ENCODE data around the gene KRT1. TPM values are rescaled to one million over a fixed set of nuclear protein-coding genes. Genes with fewer than 3 reads are reported as not detected.

KRT1 gene
- total and polyA plus RNA-seq, 10 of the 15 experiments (the other 5 are each of a cell fraction or from before 2014, with no cell fraction given) = not detected

- POLR2A ChIA-PET = no interaction called here
Measured at GRCh38 chr12:52677671-52678070, 2.5 kb downstream of the KRT1 start.

More at GRCh38 chr12:52677671-52678070, 2.5 kb downstream of the KRT1 start:
- ChIA-PET RAD21 (ENCODE audit: unreplicated experiment) (no interaction called here), SMC1A (ENCODE audit: uncharacterized antibody, unreplicated experiment) (no interaction called here), CTCF (no interaction called here)
- Histone ChIP-seq H3K9me3 (replicated peaks; ENCODE audit: control insufficient read depth, insufficient read depth, low read length) (no peaks in the 10 kb centered on the region), H3K27ac (ENCODE audit: control insufficient read depth, insufficient read depth) (no peak overlapping the region), H3K27me3 (replicated peaks in 1 of 2; ENCODE audit: control insufficient read depth in 2 of 2, insufficient read depth in 2 of 2, low read length in 1 of 2) (no peaks in the 10 kb centered on the region; a peak in 2 of 4 replicates), H3K4me3 (no peak overlapping the region), H4K20me1 (ENCODE audit: control insufficient read depth, insufficient read depth) (no peaks in the 10 kb centered on the region), H3K9ac (ENCODE audit: control insufficient read depth, insufficient read depth, low read length) (no peak overlapping the region), H3K4me1 (ENCODE audit: control insufficient read depth, insufficient read depth, low read length) (no peaks in the 10 kb centered on the region), H2AFZ (ENCODE audit: control insufficient read depth, low read depth, low read length) (no peak overlapping the region), H3K36me3 (ENCODE audit: control insufficient read depth in 2 of 2, insufficient read depth in 2 of 2, low read length in 1 of 2) (no peaks in the 10 kb centered on the region), H3K4me2 (ENCODE audit: control insufficient read depth, insufficient read depth) (no peak overlapping the region), H3K79me2 (ENCODE audit: control insufficient read depth, insufficient read depth, low read length) (no peaks in the 10 kb centered on the region)
- TF ChIP-seq MXI1 (IDR thresholded peaks at IDR 0.05; ENCODE audit: low read depth, low read length) (no peak), BMI1 (IDR thresholded peaks at IDR 0.05; ENCODE audit: borderline replicate concordance) (no peak), USF1 (IDR thresholded peaks at IDR 0.05; ENCODE audit: borderline replicate concordance, extremely low read length, insufficient read depth, low read depth, low read length) (no peak), TCF3 (IDR thresholded peaks at IDR 0.05; ENCODE audit: borderline replicate concordance, insufficient read depth, low read depth, low read length) (no peak), SRF (IDR thresholded peaks at IDR 0.05; ENCODE audit: low read depth in 2 of 2, low read length in 2 of 2) (no peak), SMC3 (IDR thresholded peaks at IDR 0.05; ENCODE audit: borderline replicate concordance, low read length) (no peak), PKNOX1 (IDR thresholded peaks at IDR 0.05) (no peak), MYB (IDR thresholded peaks at IDR 0.05; ENCODE audit: borderline replicate concordance, low read depth, low read length) (no peak)
- WGBS (ENCODE audit: insufficient coverage, insufficient replicate concordance, low lambda C conversion rate, missing lambda C conversion rate) = 6% methylated on average over 1 of the region's 1 CpG
- DNase-seq (ENCODE audit: low read depth, low spot score) = no peak
- BruUV-seq (replicated peaks) = no TSS peak
- in situ Hi-C loops (cut with MboI) = no loop called here
- intact Hi-C loops (cut with micrococcal nuclease; ENCODE audit: unreplicated experiment) = no loop called here
- ATAC-seq = no peak
- FAIRE-seq = no peak

All from GM12878 (cell line).